ENCODE data around the gene FGF13.

DNA sequence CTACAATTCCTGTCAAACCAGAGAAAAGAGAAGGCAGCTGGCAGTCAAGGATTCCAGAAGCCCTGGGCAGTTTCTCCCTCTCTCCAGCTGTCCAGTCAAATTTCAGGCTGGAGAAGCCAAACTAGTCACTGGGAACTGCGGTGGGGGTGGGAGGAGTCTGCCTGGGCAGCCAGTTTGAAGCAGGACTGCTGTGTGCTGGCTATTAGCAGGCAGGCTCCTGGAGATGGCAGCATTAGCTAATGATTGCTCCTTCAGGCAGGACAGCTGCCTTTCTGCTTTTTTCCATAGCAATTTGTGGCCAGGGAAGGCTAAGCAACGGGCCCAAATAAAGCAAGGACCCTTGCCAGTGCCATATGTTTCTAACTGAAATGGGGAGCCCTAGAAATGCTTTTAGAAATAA is 44.7 kb upstream of the FGF13 start:
- TF ChIP-seq, protein P1, sequence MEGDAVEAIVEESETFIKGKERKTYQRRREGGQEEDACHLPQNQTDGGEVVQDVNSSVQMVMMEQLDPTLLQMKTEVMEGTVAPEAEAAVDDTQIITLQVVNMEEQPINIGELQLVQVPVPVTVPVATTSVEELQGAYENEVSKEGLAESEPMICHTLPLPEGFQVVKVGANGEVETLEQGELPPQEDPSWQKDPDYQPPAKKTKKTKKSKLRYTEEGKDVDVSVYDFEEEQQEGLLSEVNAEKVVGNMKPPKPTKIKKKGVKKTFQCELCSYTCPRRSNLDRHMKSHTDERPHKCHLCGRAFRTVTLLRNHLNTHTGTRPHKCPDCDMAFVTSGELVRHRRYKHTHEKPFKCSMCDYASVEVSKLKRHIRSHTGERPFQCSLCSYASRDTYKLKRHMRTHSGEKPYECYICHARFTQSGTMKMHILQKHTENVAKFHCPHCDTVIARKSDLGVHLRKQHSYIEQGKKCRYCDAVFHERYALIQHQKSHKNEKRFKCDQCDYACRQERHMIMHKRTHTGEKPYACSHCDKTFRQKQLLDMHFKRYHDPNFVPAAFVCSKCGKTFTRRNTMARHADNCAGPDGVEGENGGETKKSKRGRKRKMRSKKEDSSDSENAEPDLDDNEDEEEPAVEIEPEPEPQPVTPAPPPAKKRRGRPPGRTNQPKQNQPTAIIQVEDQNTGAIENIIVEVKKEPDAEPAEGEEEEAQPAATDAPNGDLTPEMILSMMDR (IDR thresholded peaks at IDR 0.05; ENCODE audit: low read depth, low read length, poor library complexity, severe bottlenecking) = no peak
- TF ChIP-seq EZH2phosphoT487 (IDR thresholded peaks at IDR 0.05; ENCODE audit: borderline replicate concordance, low read length) = no peak

Data from DOHH2 (cell line).